Esophagus muscularis mucosa (tissue), 4 donors: ENCODE results near the gene WDR91. TPM values are rescaled to one million over a fixed set of nuclear protein-coding genes. Genes with fewer than 3 reads are reported as not detected.

Experiments
- DNase-seq: peaks from one replicate; pipeline ENCODE4 v3.0.0-alpha.2; 2017; ENCODE audit errors: extremely low spot score
- H3K27ac ChIP-seq, 4 donors: fragments of 200-600 bp; sonication (generic); replicated peaks in 1 of 4; 1 replicate in 3 of 4; 2 replicates in 1 of 4; pipeline ENCODE4 v1.5.1; 2016 to 2019; ENCODE audit warnings: mild to moderate bottlenecking in 1 of 4
- H3K27me3 ChIP-seq, 4 donors: fragments of 200-600 bp; sonication (generic); one replicate each; pipeline versions ENCODE4 v1.5.1 to v1.6.0; 2016 to 2019
- H3K36me3 ChIP-seq, 4 donors: fragments of 200-600 bp; sonication (generic); one replicate each; pipeline ENCODE4 v1.5.1; 2016 to 2019
- H3K4me1 ChIP-seq, 4 donors: fragments of 200-600 bp; sonication (generic); one replicate each; pipeline ENCODE4 v1.5.1; 2016 to 2019
- H3K4me3 ChIP-seq, 4 donors: fragments of 200-600 bp; sonication (generic); 1 replicate in 2 of 4; 2 replicates in 2 of 4; pipeline ENCODE4 v1.5.1; 2016 to 2019; ENCODE audit warnings: mild to moderate bottlenecking in 4 of 4, moderate library complexity in 1 of 4
- H3K9me3 ChIP-seq, 4 donors: fragments of 200-600 bp; sonication (generic); 1 replicate in 3 of 4; 2 replicates in 1 of 4; pipeline ENCODE4 v1.5.1; 2016 to 2019
- EP300 ChIP-seq: sonication (generic); formaldehyde crosslinking; IDR thresholded peaks from one replicate; pipeline ENCODE4 v1.6.1; 2017; ENCODE audit warnings: antibody characterized with exemption
- POLR2A ChIP-seq: fragments of 450-650 bp; IDR thresholded peaks from one replicate; pipeline ENCODE4 v1.6.1; 2017; ENCODE audit warnings: antibody characterized with exemption, moderate library complexity, mild to moderate bottlenecking, low read depth
- POLR2AphosphoS5 ChIP-seq, 2 donors: sonication (generic); formaldehyde crosslinking; IDR thresholded peaks; one replicate each; pipeline ENCODE4 v1.6.1; 2017; ENCODE audit warnings: antibody characterized with exemption in 2 of 2
- WGBS: methylation state at CpG from one replicate; pipeline ENCODE4 v1.1.5; 2018; 5-methylcytosine and 5-hydroxymethylcytosine counted together
- intact Hi-C: fragments of 100-400 bp; cut with DNase I; formaldehyde crosslinking; loops from one replicate; pipeline ENCODE4 v1.15.1; 2023
- total RNA-seq, 4 donors: library from RNA; depleted of rRNA; stranded (reverse); fragments of >200 nt; gene quantifications; one replicate each; pipeline versions ENCODE4 v1.1.0 to v1.2.1, GENCODE V29; 2016
- TF ChIP-seq, protein P1 (sequence below), 3 experiments: fragments of 200-600 bp in 2 of 3; fragments of 450-650 bp in 1 of 3; sonication (generic) in 2 of 3; IDR thresholded peaks; one replicate each; pipeline ENCODE4 v1.5.1; 2017 to 2019; ENCODE audit warnings: antibody characterized with exemption in 3 of 3, mild to moderate bottlenecking in 2 of 3, moderate library complexity in 1 of 3

WDR91 gene
- total RNA-seq, 4 donors from 2014 or later: 13.3 to 27.4 (median 20.4) TPM

DNA sequence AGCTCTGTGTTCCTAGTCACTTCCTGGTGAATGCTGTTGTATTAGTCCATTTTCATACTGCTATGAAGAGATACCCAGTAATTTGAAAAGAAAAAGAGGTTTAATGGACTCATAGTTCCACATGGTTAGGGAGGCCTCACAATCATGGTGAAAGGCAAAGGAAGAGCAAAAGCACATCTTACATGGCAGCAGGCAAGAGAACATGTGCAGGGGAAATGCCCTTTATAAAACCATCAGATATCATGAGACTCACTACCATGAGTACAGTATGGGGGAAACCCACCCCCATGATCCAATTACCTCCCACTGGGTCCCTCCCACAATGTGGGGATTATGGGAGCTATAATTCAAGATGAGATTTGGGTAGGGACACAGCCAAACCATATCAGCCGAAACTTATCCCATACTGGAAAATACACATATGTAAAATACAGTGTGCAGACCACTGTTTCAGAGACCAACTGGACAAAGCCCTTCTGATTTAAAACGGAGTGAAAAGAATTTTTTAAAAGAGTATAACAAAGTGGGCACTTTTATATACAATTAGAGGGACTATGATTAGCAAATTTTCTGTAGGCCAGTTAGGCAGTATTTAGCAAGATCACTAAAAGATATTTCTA, 48.8 kb downstream of the WDR91 start:
- WGBS: 97% methylated on average over 2 of the region's 2 CpGs
- H3K4me1 ChIP-seq: peaks cover 66 to 89% (median 75%) of the 10 kb centered on the region in 4 donors
- intact Hi-C loops: no loop called here
- H3K27ac ChIP-seq: peak overlapping the region in 3 of 4 donors; percentile 49 to 66 (median 64)
- DNase-seq: no peak
- H3K9me3 ChIP-seq: no peaks in the 10 kb centered on the region
- H3K27me3 ChIP-seq: no peaks in the 10 kb centered on the region
- no peak overlapping the region for H3K4me3 ChIP-seq
- H3K36me3 ChIP-seq: peaks cover 3 to 42% (median 37%) of the 10 kb centered on the region in 4 donors
- TF ChIP-seq EP300 (no peak), POLR2A (no peak), POLR2AphosphoS5 (IDR thresholded peaks at IDR 0.05) (no peak)
- TF ChIP-seq, protein P1, sequence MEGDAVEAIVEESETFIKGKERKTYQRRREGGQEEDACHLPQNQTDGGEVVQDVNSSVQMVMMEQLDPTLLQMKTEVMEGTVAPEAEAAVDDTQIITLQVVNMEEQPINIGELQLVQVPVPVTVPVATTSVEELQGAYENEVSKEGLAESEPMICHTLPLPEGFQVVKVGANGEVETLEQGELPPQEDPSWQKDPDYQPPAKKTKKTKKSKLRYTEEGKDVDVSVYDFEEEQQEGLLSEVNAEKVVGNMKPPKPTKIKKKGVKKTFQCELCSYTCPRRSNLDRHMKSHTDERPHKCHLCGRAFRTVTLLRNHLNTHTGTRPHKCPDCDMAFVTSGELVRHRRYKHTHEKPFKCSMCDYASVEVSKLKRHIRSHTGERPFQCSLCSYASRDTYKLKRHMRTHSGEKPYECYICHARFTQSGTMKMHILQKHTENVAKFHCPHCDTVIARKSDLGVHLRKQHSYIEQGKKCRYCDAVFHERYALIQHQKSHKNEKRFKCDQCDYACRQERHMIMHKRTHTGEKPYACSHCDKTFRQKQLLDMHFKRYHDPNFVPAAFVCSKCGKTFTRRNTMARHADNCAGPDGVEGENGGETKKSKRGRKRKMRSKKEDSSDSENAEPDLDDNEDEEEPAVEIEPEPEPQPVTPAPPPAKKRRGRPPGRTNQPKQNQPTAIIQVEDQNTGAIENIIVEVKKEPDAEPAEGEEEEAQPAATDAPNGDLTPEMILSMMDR (IDR thresholded peaks at IDR 0.05): no peak

- 81% methylated on average over 6 of the region's 6 CpGs for WGBS
- intact Hi-C loops: no loop called here
- no peak for DNase-seq
- Histone ChIP-seq H3K36me3 (peaks cover 0 to 37% (median 32%) of the 10 kb centered on the region in 4 donors), H3K4me1 (peaks cover 58 to 88% (median 68%) of the 10 kb centered on the region in 4 donors), H3K9me3 (peaks cover 0 to under 1% (median 0%) of the 10 kb centered on the region in 4 donors), H3K27ac (peak overlapping the region; percentile 14 to 66 (median 56)), H3K4me3 (no peak overlapping the region), H3K27me3 (no peaks in the 10 kb centered on the region)
- TF ChIP-seq, protein P1 (IDR thresholded peaks at IDR 0.05): no peak
- TF ChIP-seq POLR2A: no peak
- TF ChIP-seq POLR2AphosphoS5 (IDR thresholded peaks at IDR 0.05): no peak
- no peak for TF ChIP-seq EP300
Measured at GRCh38 chr7:135161669-135162068, 49.7 kb downstream of the WDR91 start.

GRCh38 chr7:135160858-135161653, 50.3 kb downstream of the WDR91 start:
- DNase-seq: no peak
- no peaks in the 10 kb centered on the region for H3K27me3 ChIP-seq
- H3K27ac ChIP-seq: peak overlapping the region; percentile 49 to 66 (median 56)
- intact Hi-C loops: no loop called here
- peaks cover 0 to 7% (median 1%) of the 10 kb centered on the region in 4 donors for H3K9me3 ChIP-seq
- peaks cover 0 to 33% (median 26%) of the 10 kb centered on the region in 4 donors for H3K36me3 ChIP-seq
- 58% methylated on average over 9 of the region's 9 CpGs for WGBS
- H3K4me1 ChIP-seq: peaks cover 52 to 82% (median 62%) of the 10 kb centered on the region in 4 donors
- peak in 1 of 2 donors; percentile 31 for TF ChIP-seq POLR2AphosphoS5 (IDR thresholded peaks at IDR 0.05)
- TF ChIP-seq POLR2A: no peak
- H3K4me3 ChIP-seq: no peak overlapping the region

DNA sequence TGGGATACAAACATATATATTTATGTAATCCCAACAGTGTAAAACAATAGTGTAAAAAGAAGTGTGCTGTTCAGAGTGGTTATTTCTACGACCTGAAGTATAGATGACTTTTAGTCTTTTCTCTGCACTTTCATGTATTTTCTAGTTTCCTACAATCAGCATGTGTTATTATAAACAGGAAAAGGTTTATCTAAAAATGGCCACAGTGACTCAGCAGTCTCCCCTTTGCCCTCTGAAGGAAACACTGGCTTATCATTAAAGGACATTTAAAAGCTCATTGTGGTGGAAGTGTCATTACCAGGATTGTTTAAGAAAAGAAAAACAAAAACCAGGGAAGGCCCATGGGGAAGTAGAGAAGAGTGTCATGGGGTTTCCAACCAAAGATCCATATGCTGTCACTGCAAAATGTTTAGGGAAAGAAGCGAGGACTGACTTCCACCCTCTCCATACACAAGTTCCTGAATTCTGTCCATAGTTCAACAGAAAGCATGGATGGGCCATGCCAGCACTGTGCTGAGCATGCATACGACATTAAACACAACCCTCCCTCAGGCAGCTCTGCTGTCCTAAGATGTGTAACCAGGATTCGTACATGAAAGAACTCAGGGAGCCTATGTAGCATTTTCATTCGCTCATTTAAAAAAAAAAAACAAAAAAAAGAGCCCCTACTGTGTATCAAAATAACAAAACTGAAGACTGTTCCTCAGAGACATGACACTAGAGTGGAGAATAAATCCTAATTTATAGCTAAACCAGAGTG, 51.0 kb downstream of the WDR91 start:
- no peak for DNase-seq
- peaks cover 0 to 12% (median 5%) of the 10 kb centered on the region in 4 donors for H3K9me3 ChIP-seq
- intact Hi-C loops: no loop called here
- H3K27me3 ChIP-seq: no peaks in the 10 kb centered on the region
- TF ChIP-seq EP300: no peak
- TF ChIP-seq, protein P1 (IDR thresholded peaks at IDR 0.05): no peak
- TF ChIP-seq POLR2A: no peak
- no peak for TF ChIP-seq POLR2AphosphoS5 (IDR thresholded peaks at IDR 0.05)
- peaks cover 44 to 74% (median 55%) of the 10 kb centered on the region in 4 donors for H3K4me1 ChIP-seq
- H3K4me3 ChIP-seq: no peak overlapping the region
- H3K27ac ChIP-seq: peak overlapping the region; percentile 49 to 66 (median 56)
- peaks cover 0 to 26% (median 18%) of the 10 kb centered on the region in 4 donors for H3K36me3 ChIP-seq
- 69% methylated on average over 5 of the region's 5 CpGs for WGBS
